ENCODE data around the gene FCHSD1. TPM values are rescaled to one million over a fixed set of nuclear protein-coding genes. Genes with fewer than 3 reads are reported as not detected.

FCHSD1 gene
- total RNA-seq, 1 donor, result 19.9 TPM

GRCh38 chr5:141647242-141647641 lies 4.0 kb downstream of the FCHSD1 start:
- H3K4me3 ChIP-seq (ENCODE audit: low read depth, low read length), result no peak overlapping the region
- no peak for DNase-seq (ENCODE audit: low read depth)
- TF ChIP-seq CTCF (IDR thresholded peaks at IDR 0.05; ENCODE audit: insufficient read depth, low read length), result no peak

DNA sequence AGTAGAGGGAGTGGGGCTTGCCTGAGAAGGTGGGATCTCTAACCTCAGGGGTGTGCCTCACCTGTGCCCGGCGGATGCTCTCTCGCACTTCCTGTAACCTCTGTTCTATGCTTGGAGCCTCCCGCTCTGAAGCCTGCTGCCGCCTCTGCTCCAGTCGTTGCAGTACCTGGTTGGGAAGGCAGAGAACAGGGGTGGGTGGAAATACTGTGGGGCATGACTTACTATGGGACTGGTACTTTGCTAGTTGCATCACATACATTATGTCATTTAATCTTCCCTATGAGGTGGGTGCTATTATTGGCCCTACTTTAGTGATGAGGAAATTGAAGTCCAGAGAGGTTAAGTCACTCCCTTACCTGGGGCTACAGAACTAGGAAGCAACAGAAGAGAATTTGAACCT lies 5.2 kb downstream of the FCHSD1 start:
- DNase-seq (ENCODE audit: low read depth), result no peak
- H3K4me3 ChIP-seq (ENCODE audit: low read depth, low read length), result no peak overlapping the region
- no peak for TF ChIP-seq CTCF (IDR thresholded peaks at IDR 0.05; ENCODE audit: insufficient read depth, low read length)

DNA sequence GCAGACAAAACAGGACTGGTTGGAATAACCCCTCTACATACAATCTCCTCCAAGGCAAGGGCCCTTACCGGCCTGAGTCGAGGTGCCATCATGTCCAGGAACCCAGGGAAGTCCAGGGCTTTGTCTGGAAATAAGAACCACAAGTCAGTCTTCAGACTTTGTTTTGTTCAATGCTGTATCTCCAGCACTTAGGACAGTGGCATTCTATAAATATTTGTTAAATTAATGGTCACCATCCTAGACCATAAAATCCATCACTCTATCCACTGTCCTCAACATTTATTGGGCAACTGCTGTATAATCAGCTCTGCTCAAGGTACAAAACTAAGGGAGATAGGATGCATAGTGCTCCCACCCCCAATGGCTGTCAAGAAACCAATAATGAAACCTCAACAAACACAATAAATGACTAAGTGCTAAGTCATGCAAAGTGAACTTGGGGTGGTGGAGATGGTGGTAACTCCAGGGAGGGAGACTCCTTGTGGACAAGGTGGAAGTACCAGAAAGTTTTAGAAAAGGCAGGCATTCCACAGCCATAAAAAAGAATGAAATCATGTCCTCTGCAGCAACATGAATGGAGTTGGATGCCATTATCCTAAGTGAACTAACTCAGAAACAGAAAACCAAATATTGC lies 9.5 kb downstream of the FCHSD1 start:
- DNase-seq (ENCODE audit: low read depth), result peak; percentile 59
- no peak overlapping the region for H3K4me3 ChIP-seq (ENCODE audit: low read depth, low read length)
- TF ChIP-seq CTCF (IDR thresholded peaks at IDR 0.05; ENCODE audit: insufficient read depth, low read length), result peak; percentile 35

GRCh38 chr5:141640698-141641097 lies 10.5 kb downstream of the FCHSD1 start:
- H3K4me3 ChIP-seq (ENCODE audit: low read depth, low read length), result no peak overlapping the region
- DNase-seq (ENCODE audit: low read depth), result no peak
- no peak for TF ChIP-seq CTCF (IDR thresholded peaks at IDR 0.05; ENCODE audit: insufficient read depth, low read length)

- DNase-seq (ENCODE audit: low read depth), result no peak
- no peak overlapping the region for H3K4me3 ChIP-seq (ENCODE audit: low read depth, low read length)
- no peak for TF ChIP-seq CTCF (IDR thresholded peaks at IDR 0.05; ENCODE audit: insufficient read depth, low read length)
Measured at GRCh38 chr5:141640051-141640415, 11.2 kb downstream of the FCHSD1 start.

DNA sequence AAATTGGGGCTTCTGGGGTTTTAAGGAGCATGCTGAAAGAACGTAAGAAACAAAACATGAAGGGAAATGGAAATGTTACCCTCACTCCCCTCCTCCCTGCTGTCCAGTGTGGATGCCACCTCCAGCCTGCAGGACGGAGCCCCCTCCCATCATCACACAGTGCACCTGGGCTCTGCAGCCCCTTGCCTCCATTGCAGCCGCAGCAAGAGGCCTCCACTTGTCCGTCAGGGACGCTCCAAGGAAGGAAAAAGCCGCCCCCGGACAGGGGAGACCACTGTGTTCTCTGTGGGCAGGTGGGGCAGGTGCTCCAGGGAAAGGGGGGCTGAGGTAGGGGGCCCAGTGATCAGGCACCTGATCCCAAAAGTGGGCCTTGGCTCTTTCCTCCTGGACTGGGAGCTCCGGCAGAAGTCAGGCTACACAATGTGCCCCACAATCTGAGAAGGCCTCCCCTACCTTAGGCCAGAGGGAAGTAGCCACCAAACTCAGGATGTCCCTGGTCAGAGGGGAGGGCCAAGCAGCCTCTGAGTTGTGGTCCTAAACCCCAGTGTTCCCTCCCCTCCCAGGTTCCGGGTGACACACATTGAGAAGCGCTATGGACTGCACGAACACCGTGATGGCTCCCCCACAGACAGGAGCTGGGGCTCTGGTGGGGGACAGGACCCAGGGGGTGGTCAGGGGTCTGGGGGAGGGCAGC lies 11.7 kb downstream of the FCHSD1 start:
- no peak for DNase-seq (ENCODE audit: low read depth)
- H3K4me3 ChIP-seq (ENCODE audit: low read depth, low read length), result no peak overlapping the region
- no peak for TF ChIP-seq CTCF (IDR thresholded peaks at IDR 0.05; ENCODE audit: insufficient read depth, low read length)
